SU-DHL-6 (cell line): ENCODE results near the gene TEX264.

ENCODE experiments used
- H2AFZ ChIP-seq: fragments of 200-600 bp; sonication (generic); 2 replicates; pipeline ENCODE4 v1.6.1; 2014; ENCODE audit warnings: low read depth, mild to moderate bottlenecking, moderate library complexity, mixed read lengths, antibody characterized with exemption, low read length; ENCODE audit not compliant: severe bottlenecking
- H3F3A ChIP-seq: fragments of 200-600 bp; shearing (Covaris generic); 2 replicates; pipeline ENCODE4 v1.6.0; 2016; ENCODE audit warnings: antibody characterized with exemption, mild to moderate bottlenecking; ENCODE audit not compliant: insufficient read depth
- H3K27ac ChIP-seq: fragments of 200-600 bp; sonication (generic); 2 replicates; pipeline ENCODE4 v1.5.1; 2016; ENCODE audit warnings: low read depth, mild to moderate bottlenecking, low read length, moderate library complexity, mixed read lengths
- H3K27me3 ChIP-seq: fragments of 200-600 bp; sonication (generic), shearing (Covaris generic); 2 replicates; pipeline ENCODE4 v1.6.0; 2014; ENCODE audit warnings: mild to moderate bottlenecking, low read length
- H3K36me3 ChIP-seq: fragments of 200-600 bp; sonication (generic); 2 replicates; pipeline ENCODE4 v1.6.1; 2014; ENCODE audit warnings: mild to moderate bottlenecking, low read length, mixed read lengths
- H3K4me2 ChIP-seq: fragments of 300-600, 200-600 bp; shearing (Covaris generic), sonication (generic); 2 replicates; pipeline ENCODE4 v1.6.0; 2014; ENCODE audit warnings: low read length, low read depth, mild to moderate bottlenecking; ENCODE audit not compliant: poor library complexity, severe bottlenecking
- H3K4me3 ChIP-seq: fragments of 200-600 bp; sonication (generic); 2 replicates; pipeline ENCODE4 v1.5.1; 2014; ENCODE audit warnings: antibody characterized with exemption, low read length, mild to moderate bottlenecking, mixed read lengths; ENCODE audit not compliant: insufficient read depth, poor library complexity, severe bottlenecking
- H3K79me2 ChIP-seq: fragments of 200-600 bp; sonication (generic); 2 replicates; pipeline ENCODE4 v1.6.1; 2014; ENCODE audit warnings: mild to moderate bottlenecking, low read length, moderate library complexity; ENCODE audit not compliant: insufficient read depth
- H3K9ac ChIP-seq: fragments of 200-600 bp; sonication (generic); 2 replicates; pipeline ENCODE4 v1.7.0; 2014; ENCODE audit warnings: mild to moderate bottlenecking, low read length
- H3K9me2 ChIP-seq: fragments of 200-600 bp; sonication (generic); replicated peaks from 2 replicates; pipeline ENCODE4 v1.6.1; 2014; ENCODE audit warnings: low read length; ENCODE audit not compliant: insufficient read depth
- H3K9me3 ChIP-seq: fragments of 200-600 bp; sonication (generic); 2 replicates; pipeline ENCODE4 v1.6.1; 2014; ENCODE audit warnings: low read length, mixed read lengths; ENCODE audit not compliant: insufficient read depth
- H4K20me1 ChIP-seq: fragments of 200-600 bp; sonication (generic); 2 replicates; pipeline ENCODE4 v1.6.1; 2014; ENCODE audit warnings: low read depth, mild to moderate bottlenecking, antibody characterized with exemption, low read length, moderate library complexity, mixed read lengths
- EZH2phosphoT487 ChIP-seq: fragments of 200-600 bp; sonication (generic), shearing (Covaris generic); conservative IDR thresholded peaks from 2 replicates; pipeline ENCODE4 v1.6.1; 2018; ENCODE audit warnings: mild to moderate bottlenecking, antibody characterized with exemption, low read length, moderate library complexity, mixed read lengths
- TF ChIP-seq, protein P1 (sequence below): fragments of 200-600 bp; sonication (generic); IDR thresholded peaks from one replicate; pipeline ENCODE4 v1.5.1; 2017; ENCODE audit warnings: antibody characterized with exemption, mild to moderate bottlenecking, low read length, moderate library complexity; ENCODE audit not compliant: insufficient read depth, poor library complexity, severe bottlenecking

The TEX264 gene

DNA sequence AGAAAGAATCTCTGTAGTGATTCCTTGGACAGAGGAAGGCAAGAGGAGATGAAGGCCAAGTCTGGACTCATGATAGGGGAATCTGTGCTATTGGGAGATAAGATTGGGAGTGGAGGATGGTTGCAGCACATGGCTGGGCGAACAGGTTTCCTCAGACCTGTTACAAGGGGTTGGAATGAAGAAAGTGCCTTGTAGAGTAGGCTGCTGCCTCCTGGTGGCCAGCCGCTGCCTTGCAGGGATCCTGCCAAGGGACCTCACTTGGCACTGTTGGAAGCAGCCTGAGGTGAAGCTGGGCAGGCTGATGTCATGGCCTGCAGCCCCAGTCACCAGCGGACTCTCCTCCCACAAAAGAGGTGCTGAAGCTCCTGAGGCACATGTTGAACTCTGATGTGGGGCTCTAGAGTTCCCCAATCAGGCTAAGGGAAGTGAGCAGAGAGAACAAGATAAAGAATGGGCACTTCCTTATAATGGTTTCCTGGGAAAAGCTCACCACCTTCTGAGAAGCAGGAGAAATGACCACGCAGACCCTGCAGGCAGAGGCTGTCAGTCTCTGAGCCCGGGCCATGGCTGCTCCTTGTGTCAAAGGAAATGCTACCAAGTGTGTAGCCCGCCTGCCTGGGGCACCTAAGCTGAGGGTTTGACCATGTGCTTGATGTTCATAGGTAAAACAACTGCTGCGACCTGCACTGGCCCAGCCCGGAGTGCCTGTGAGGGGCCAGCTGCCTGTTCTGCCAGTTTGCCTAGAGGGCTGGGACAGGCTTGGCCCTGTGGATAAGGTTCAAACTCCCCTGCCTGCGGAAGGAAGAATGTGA, 1.6 kb upstream of the TEX264 start:
- Histone ChIP-seq H3K27me3 (no peaks in the 10 kb centered on the region), H3K4me3 (no peak overlapping the region), H3F3A (peaks cover 19% of the 10 kb centered on the region), H3K79me2 (no peaks in the 10 kb centered on the region), H3K9ac (peak overlapping the region; percentile 6; the same call in 1 of the 2 replicates), H3K9me2 (no peaks in the 10 kb centered on the region), H4K20me1 (no peaks in the 10 kb centered on the region), H3K9me3 (no peaks in the 10 kb centered on the region), H3K27ac (no peak overlapping the region), H3K4me2 (no peak overlapping the region), H3K36me3 (no peaks in the 10 kb centered on the region), H2AFZ (no peak overlapping the region)
- no peak for TF ChIP-seq EZH2phosphoT487
- TF ChIP-seq, protein P1, sequence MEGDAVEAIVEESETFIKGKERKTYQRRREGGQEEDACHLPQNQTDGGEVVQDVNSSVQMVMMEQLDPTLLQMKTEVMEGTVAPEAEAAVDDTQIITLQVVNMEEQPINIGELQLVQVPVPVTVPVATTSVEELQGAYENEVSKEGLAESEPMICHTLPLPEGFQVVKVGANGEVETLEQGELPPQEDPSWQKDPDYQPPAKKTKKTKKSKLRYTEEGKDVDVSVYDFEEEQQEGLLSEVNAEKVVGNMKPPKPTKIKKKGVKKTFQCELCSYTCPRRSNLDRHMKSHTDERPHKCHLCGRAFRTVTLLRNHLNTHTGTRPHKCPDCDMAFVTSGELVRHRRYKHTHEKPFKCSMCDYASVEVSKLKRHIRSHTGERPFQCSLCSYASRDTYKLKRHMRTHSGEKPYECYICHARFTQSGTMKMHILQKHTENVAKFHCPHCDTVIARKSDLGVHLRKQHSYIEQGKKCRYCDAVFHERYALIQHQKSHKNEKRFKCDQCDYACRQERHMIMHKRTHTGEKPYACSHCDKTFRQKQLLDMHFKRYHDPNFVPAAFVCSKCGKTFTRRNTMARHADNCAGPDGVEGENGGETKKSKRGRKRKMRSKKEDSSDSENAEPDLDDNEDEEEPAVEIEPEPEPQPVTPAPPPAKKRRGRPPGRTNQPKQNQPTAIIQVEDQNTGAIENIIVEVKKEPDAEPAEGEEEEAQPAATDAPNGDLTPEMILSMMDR: peak; percentile 90

DNA sequence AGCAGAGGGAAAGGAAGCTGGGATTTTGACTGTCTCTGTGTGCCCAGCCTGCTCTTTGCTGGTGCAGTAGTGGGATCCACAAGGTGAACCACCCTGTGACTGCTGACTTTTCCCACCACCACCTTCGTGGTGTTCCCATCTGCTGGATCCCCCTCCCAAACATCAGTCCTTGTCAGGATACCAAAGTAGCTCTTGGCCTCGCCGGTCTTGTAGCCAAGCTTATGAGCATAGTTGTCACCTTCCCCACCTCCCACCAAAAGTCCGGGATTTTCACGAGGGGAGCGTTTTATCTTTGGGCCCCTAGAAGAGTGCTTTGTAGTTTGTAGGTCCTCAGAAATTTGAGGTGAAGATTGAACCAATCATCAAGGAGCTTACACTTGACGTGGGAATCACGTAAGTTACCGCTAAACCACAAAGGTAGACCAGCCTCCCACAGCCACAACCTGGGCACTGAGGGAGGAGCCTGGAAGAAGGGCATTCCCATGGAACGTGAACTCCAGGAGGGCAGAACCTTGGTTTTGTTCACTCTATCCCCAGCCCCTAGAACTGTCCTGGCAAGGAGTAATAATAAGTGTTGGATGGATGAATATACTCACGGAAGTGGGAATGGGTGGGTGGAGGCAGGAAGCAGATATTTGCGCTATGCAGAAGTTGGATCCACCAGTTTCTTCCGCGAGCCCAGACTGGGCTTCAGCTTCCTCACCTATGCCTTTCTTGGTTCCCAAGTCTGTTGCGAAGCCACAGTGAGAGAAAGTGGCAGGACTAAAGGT, 814 bp upstream of the TEX264 start:
- Histone ChIP-seq H3F3A (peaks cover 19% of the 10 kb centered on the region), H3K9ac (peak overlapping the region; percentile 90), H3K9me3 (no peaks in the 10 kb centered on the region), H3K4me2 (peak overlapping the region; percentile 77), H3K4me3 (peak overlapping the region; percentile 65), H3K36me3 (no peaks in the 10 kb centered on the region), H3K79me2 (no peaks in the 10 kb centered on the region), H3K27ac (peak overlapping the region; percentile 82; the same call in 1 of the 2 replicates), H4K20me1 (no peaks in the 10 kb centered on the region), H2AFZ (peak overlapping the region; percentile 32), H3K27me3 (no peaks in the 10 kb centered on the region), H3K9me2 (no peaks in the 10 kb centered on the region)
- no peak for TF ChIP-seq EZH2phosphoT487
- TF ChIP-seq, protein P1: no peak

DNA sequence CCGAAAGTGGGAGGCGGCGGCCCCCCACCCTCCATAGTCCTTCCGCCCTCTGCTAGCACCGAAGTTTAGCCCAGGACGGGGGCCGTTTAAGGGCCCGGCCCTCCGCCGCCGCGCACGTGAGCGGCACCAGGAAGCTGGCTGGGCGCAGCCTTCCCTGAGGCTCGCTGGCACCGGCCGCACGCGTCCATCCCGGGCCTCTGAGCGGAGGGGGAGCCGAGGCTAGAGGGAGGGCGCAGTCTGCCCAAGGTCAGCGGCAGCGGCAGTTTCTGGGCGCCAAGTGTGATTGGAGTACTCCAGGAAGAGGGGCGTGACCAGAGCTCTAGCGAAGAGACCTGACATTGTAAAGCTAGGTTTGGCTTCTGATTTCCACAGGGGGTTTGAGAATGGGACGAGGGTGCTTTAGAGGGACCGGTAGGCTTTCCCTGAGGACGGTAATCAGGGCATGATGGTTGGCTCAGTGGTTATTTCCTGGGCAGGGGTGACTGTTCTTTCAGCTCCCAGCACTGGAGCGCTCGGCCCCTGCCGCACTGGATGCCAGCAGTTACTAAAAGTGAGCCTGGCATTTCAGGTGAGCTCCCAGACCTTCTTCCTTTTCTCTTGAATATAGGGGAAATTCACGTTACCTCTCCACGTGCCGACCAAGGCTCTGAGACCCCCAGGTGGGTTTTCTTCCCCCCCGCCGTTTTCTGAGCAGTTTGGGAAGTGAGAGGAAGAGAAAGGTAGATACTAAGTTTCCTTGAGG, 853 bp downstream of the TEX264 start:
- H3K27ac ChIP-seq: peak overlapping the region; percentile 82
- H3K27me3 ChIP-seq: no peaks in the 10 kb centered on the region
- no peaks in the 10 kb centered on the region for H3K9me3 ChIP-seq
- TF ChIP-seq EZH2phosphoT487: no peak
- TF ChIP-seq, protein P1: no peak
- H3K4me3 ChIP-seq: peak overlapping the region; percentile 65
- H3K4me2 ChIP-seq: peak overlapping the region; percentile 77
- H3F3A ChIP-seq: peaks cover 19% of the 10 kb centered on the region
- H3K9me2 ChIP-seq: no peaks in the 10 kb centered on the region
- peak overlapping the region; percentile 90 for H3K9ac ChIP-seq
- no peaks in the 10 kb centered on the region for H3K79me2 ChIP-seq
- no peaks in the 10 kb centered on the region for H4K20me1 ChIP-seq
- H3K36me3 ChIP-seq: no peaks in the 10 kb centered on the region
- H2AFZ ChIP-seq: peak overlapping the region; percentile 24
